Neural progenitor cell (in vitro differentiated cells): ENCODE data around the gene ZMIZ1.

Experiments
- EZH2phosphoT487 ChIP-seq: fragments of 200-600 bp; sonication (generic); IDR thresholded peaks from 2 replicates; pipeline ENCODE4 v1.6.1; 2017; ENCODE audit warnings: antibody characterized with exemption
- TF ChIP-seq, protein P1 (sequence below): fragments of 200-600 bp; sonication (generic); IDR thresholded peaks from 2 replicates; pipeline ENCODE4 v1.5.1; 2017; ENCODE audit warnings: antibody characterized with exemption, mild to moderate bottlenecking

DNA sequence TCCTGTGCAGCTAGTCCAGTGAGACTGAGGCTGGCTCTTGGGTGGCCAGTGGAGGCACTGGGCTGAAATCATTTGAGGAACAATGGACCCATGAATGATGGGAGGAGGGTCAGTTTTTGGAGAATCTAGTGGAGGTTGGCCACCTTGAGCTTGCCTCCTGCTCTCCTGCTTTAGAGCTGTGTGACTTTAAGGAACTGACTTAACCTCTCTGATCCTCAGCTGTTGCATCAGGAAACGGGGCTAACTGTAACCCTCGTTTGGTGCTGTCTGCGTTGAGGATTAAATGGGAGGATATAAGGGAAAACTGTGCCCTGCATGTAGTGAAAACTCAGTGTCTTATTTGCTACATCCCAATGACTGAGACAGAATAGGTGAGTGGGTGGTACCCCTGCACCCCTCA lies 163.1 kb downstream of the ZMIZ1 start:
- TF ChIP-seq, protein P1, sequence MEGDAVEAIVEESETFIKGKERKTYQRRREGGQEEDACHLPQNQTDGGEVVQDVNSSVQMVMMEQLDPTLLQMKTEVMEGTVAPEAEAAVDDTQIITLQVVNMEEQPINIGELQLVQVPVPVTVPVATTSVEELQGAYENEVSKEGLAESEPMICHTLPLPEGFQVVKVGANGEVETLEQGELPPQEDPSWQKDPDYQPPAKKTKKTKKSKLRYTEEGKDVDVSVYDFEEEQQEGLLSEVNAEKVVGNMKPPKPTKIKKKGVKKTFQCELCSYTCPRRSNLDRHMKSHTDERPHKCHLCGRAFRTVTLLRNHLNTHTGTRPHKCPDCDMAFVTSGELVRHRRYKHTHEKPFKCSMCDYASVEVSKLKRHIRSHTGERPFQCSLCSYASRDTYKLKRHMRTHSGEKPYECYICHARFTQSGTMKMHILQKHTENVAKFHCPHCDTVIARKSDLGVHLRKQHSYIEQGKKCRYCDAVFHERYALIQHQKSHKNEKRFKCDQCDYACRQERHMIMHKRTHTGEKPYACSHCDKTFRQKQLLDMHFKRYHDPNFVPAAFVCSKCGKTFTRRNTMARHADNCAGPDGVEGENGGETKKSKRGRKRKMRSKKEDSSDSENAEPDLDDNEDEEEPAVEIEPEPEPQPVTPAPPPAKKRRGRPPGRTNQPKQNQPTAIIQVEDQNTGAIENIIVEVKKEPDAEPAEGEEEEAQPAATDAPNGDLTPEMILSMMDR = no peak
- no peak for TF ChIP-seq EZH2phosphoT487
